ENCODE data around the gene TMEM247.

- TF ChIP-seq, protein P1, sequence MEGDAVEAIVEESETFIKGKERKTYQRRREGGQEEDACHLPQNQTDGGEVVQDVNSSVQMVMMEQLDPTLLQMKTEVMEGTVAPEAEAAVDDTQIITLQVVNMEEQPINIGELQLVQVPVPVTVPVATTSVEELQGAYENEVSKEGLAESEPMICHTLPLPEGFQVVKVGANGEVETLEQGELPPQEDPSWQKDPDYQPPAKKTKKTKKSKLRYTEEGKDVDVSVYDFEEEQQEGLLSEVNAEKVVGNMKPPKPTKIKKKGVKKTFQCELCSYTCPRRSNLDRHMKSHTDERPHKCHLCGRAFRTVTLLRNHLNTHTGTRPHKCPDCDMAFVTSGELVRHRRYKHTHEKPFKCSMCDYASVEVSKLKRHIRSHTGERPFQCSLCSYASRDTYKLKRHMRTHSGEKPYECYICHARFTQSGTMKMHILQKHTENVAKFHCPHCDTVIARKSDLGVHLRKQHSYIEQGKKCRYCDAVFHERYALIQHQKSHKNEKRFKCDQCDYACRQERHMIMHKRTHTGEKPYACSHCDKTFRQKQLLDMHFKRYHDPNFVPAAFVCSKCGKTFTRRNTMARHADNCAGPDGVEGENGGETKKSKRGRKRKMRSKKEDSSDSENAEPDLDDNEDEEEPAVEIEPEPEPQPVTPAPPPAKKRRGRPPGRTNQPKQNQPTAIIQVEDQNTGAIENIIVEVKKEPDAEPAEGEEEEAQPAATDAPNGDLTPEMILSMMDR (conservative IDR thresholded peaks at IDR 0.05; ENCODE audit: low read depth, low read length), result no peak
- no peak for TF ChIP-seq EZH2 (IDR thresholded peaks at IDR 0.05; ENCODE audit: low read length, unreplicated experiment)
- no peak for TF ChIP-seq EZH2phosphoT487 (IDR thresholded peaks at IDR 0.05; ENCODE audit: borderline replicate concordance, low read length)
These were observed 32.3 kb upstream of the TMEM247 start for GRCh38 chr2:46446871-46447568.

All from PC-3 (cell line).